AG09319 (cell line): ENCODE results near the gene PDE4A.

Experiments used
- DNase-seq: peaks from one replicate; pipeline ENCODE4 v3.0.0-alpha.2; 2010; ENCODE audit warnings: low read depth; ENCODE audit errors: extremely low read depth
- CTCF ChIP-seq: IDR thresholded peaks from 2 replicates; pipeline ENCODE4 v1.5.1; 2011; ENCODE audit warnings: low read depth, mild to moderate bottlenecking, inconsistent platforms, low read length, moderate library complexity

Gene PDE4A

GRCh38 chr19:10473192-10473591 is 52.9 kb downstream of the PDE4A start:
- no peak for DNase-seq
- TF ChIP-seq CTCF, result no peak

GRCh38 chr19:10474962-10475451 is 54.7 kb downstream of the PDE4A start:
- no peak for DNase-seq
- no peak for TF ChIP-seq CTCF

GRCh38 chr19:10478476-10478875 is 58.1 kb downstream of the PDE4A start:
- DNase-seq, result no peak
- no peak for TF ChIP-seq CTCF

GRCh38 chr19:10478903-10479384 is 58.6 kb downstream of the PDE4A start:
- peak; percentile 57 for DNase-seq
- TF ChIP-seq CTCF, result peak; percentile 32

GRCh38 chr19:10486551-10486950 is 66.2 kb downstream of the PDE4A start:
- no peak for TF ChIP-seq CTCF
- DNase-seq, result no peak

- TF ChIP-seq CTCF, result no peak
- DNase-seq, result no peak
These were observed 71.2 kb downstream of the PDE4A start for GRCh38 chr19:10491472-10492047.

- TF ChIP-seq CTCF, result no peak
- DNase-seq, result no peak
These were observed 77.0 kb downstream of the PDE4A start for GRCh38 chr19:10497371-10497770.
